Suppressor macrophage treated with lipopolysaccharide for 1 hour (primary cell): ENCODE data around the gene POMGNT2.

ENCODE experiments used
- DNase-seq, 3 donors: peaks; one replicate each; pipeline ENCODE4 v3.0.0-alpha.2; 2020 to 2022

Gene POMGNT2

DNA sequence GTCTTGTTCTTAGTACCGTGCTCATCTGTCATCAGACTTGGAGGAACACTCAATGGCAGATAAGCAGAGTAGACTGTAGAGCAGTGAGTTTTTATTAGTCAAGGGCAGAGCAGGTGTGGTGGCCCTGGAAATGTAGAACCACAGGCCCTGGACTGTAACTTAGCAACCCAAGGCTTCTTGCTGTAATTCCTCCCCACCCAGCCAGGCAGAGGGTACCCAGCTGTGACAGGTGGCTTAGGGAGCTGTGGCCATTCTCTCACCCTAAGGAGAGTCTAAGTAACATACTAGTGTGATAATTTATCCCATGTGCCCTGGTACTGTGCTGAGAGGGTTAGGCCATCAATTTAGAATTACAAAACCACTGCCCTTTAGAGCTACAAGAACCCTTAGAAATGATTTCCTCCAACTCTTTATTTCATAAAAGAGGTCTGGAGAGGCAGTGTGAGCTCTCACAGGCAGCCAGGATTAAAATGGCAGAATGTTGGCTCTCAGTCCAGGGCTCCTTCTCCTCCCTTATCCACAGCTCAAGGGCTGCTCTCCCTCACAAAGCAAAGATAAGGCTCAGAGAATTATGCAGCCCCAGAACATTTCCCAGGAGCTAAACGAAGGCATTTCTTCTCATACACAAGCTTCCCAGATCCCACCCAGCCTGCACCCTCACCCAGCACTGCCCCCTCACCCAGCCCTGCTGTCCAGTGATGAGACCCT lies 3.0 kb downstream of the POMGNT2 start:
- DNase-seq = no peak

DNA sequence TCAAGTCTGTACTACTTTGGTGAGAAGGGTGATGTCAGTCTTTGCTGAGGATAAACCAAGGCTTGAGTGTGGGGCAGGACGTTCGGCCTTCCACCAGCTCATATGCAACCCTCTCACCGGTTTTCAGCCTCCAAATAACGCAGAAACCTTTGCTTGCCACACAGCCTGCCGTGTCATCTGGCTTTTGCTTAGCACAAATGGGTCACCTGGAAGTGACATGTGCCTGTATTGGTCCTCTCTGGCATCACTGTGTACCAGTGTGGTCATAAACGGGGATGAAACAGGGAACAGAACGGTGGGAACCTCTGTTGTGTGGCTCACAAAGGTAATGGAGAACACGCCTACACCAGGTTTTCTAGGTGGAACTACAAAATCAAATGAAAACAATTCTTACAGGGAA lies 7.1 kb downstream of the POMGNT2 start:
- no peak for DNase-seq

DNA sequence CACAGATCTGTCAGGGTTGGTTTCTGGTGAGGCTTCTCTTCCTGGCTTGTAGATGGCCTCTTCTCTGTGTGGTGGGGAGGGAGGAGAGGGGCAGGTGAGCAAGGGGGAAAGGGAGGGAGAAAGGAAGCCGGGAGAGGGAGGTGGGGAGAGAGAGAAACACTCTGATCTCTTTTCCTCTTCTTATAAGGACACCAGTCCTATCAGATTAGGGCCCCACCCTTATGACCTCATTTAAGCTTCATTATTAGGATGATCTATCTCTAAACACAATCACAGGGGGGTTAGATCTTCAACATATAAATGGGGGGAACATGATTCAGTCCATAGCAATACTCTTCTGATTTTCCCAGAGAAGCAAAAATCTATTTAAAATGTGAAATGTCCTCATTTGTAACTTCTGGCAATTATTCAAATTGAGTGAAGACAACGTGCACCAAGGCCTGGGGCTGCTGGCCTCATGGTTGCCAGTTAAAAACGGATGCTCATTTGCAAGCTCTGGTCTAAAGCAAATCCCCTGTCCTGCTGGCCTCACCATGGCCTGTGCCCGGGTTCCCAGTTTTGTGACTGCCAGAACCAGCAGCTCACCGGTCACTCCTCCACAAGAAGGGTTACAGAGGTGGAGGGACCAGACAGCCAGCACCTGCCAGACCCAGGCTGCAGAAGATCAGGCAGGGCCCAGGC lies 8.3 kb downstream of the POMGNT2 start:
- no peak for DNase-seq

DNA sequence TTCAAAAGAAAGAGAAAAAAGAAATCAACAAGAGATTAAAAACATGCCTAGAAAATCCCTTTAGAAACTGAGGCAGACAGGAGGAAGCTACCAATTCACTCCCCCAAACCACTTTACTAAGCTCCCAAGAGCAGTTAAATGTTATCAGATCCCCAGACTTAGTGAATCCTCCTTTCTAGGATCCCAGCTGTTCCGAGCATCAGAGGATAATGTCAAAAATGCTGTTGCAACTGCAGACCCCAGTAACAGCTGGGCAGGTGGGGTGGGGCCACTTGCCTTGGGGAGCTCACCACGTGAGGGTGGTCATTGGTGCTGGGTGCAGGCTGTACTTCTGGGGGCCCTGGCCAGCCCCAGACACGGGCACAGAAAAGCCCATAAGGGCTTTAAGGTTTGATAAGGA lies 9.1 kb downstream of the POMGNT2 start:
- DNase-seq = no peak

DNA sequence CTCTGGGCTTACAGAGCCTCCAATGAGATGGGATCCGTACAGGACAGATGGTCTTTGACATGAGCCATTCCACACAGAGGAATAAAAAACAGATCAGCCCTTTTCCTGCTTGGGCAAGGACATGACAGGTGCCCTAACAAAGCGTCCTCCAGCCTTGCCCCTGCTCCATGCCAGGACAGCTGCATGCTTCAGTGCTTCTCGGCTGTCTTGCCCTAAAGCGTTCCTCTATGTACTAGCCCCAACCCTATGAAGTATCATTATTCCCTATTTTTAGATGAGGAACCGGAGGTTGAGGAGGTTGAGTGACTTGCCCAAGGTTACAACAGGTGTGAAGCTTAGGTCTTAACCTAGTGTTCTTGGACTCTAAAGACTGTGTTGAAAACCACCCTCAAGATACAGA lies 10.5 kb downstream of the POMGNT2 start:
- no peak for DNase-seq

DNA sequence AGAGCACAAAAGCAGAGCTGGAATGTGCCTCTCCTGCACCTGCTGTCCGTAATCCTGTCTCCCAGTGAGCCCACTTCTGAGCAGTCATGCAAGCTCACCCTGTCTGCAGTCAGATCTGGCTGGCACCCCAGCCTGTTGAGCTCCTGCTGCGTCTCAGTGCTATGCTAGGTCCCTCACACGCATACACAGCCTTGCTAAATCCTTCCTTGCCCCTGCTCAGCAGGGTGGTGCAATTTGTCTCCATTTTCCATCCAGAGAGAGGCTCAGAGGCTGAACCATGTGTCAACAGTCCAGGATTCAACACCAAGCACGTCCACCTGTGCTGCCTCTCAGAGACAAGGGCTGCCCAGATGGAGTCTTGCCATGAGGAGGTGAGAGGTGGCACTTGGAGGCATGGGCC lies 11.0 kb downstream of the POMGNT2 start:
- DNase-seq = no peak

DNA sequence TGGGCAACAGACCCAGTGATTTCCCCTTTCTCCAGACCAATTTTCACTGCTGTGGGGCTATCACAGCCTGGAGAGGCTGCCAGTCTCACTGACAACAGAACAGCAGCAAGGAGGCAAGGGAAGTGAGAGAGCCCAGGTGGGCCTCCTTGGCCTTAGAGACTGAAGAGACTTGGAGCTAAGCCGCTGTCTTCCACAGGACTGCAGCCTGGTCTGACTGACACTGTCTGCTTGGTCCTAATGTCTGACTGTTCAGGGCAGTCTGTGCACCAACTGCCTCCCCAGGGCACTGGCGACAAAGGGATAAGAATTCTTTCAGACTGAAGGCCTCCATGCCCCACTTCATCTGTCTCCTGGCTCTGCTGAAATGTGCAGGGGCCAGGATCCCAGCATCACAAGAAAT lies 11.5 kb downstream of the POMGNT2 start:
- no peak for DNase-seq

DNA sequence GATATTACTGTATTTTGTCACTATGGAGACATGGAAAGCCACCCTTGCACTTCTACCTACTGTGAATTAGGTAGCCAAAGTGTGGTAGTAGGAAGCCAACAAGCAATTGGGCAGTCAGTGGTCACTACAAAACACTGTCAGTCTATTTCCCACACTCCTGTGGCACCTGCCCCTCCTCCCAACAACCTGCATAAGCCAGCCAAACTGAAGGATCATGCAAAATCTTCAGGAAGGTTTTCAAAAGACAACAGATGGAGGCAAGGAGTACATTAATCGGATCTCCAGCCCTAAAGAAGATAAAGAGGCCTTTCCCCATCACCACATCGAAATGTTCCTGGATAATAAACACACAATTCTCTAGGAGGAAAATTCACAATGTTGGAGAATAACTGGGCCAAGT lies 11.9 kb downstream of the POMGNT2 start:
- DNase-seq = no peak

DNA sequence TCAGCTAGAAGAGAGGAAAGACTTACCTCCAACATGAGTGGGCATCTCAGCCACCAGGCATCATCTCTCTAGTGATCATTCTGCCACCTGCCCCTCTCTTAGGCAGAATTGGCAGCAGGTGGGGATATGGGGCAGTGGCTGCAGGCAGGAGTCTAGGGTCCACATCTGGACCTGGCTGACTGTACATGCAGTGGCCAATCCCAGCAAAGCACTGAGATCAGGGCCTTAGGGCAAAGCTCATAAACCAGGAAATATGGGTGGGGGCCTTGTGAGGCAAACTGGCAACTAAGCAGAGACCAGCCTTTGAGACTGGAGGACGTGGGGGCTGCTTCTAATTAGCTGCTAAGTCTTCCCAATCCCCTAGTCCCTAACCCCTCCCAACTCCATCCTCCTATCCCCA lies 12.9 kb downstream of the POMGNT2 start:
- DNase-seq = no peak

DNA sequence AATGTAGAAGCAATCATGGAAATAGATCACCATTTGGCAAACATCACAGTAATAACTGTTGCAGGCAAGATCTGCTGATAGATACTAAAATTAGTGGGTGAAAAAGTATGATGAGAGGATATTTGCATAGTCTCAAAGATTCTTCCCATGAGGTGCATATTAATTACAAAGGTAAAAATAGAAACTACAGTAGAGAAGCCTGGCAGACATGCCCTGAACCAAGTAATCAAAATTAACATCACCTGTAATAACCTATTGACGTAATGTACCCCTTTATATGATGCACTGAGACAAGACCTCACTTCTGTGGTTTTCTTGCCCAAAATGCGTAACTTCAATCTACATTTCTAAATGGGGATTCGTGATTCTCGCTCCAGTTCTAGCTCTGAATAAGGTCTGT lies 14.4 kb downstream of the POMGNT2 start:
- DNase-seq = no peak

DNA sequence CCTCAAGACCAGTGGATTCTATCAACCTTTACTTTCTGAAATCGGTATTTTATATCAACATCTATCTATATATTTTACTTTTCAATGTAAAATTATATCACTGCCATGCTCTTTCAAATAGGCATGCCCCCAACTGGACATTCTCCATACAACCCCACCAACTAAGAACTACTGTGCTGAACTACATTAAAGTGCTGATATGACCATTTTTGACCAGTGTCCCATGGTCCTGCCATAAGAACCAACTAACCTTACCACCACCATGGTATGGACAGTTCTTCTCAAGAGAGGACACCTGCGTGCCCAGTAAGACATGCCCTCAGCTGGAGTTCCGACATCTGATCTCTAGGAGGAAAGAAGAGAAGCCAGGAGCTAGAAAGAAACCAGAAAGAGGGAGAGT lies 15.6 kb downstream of the POMGNT2 start:
- DNase-seq = no peak

DNA sequence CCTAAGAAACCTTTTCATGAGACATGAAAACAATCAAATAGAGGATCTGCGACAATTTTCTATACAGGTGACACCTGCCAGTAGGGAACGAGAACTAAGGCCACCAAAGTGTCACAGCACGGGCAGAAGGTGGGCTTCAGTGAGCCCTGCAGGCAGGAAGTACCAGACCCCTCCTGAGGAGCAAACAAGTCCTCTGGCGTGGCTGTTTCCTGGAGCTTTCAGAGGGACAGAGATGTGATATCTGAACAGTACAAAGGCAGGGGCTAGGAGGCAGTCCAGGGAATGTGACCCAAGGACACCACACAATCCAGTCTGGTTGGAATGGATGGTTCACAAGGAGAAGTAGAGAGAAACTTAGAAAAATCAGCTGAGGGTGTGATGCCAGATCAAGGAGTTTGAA lies 16.8 kb downstream of the POMGNT2 start:
- no peak for DNase-seq

DNA sequence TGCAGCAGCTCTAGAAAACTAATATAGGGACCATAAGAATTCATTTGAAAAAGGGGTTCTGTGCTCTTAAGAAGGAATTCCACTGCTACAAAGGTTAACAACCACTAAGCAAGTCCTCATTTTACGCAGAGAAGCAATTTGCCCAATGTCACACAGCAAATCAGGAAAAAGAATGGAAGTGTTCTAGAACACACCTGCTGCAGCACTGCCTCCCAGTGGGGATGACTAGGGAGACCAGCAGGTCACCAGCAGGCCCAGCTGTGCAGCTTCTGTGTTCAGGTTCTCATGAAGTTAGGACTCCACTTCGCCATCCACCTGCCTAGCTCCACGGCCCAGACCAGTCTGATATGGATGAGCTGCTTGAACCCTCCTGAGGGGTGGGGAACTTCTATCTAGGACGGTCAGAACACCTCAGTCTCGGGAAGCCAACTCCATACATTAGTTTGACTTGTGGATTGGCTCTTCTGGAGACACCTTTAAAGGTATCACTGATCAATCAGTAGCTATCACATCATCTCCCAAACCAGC lies 18.6 kb downstream of the POMGNT2 start:
- DNase-seq = no peak

DNA sequence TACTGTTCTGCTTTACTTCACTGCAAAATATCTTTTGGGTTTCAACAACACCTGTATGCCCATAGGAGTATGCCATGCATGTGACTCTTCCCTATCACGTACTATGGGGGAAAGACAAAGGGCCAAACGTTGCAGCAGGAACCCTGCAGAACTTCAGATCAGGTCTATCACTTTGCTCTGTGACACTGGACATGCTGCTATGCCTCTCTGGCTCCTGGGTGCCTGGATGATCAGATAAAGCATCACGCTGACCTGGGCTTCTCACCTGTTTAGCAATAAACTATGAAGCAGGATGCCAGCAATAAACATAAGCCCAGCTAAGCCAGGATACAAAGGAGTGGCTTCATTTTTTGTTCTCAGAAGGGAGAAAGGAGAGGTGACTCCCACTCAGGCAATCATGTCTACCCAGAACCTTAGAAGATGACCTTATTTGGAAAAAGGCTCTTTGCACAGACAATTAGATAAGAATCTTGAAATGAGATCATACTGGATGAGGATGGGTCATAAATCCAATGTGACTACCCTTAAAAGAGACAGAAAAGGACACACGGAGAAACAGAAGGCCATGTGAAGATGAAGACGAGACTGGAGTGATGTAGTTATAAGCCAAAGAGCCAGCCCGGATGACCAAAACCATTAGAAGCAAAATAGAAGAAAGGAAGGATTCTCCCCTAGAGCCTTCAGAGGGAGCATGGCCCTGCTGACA lies 19.3 kb downstream of the POMGNT2 start:
- no peak for DNase-seq

DNA sequence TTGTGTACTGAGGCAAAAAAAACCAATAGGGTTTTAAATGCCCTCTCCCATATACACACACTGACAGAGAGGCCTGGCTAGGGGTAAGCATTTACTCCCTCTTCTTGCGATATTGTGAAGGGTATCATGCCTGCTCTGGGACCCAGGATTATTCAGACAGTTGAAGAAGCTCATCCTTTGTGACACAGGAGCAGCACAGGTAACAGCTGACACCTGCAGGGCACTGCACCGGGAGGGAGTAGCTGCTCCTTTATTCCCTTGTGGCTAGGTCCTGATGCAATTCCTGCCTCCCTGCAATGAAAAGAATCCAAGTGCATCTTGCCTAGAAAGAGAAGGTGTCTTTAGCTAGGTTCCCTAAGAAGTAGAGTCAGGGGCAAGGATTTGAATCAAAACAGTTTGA lies 23.4 kb downstream of the POMGNT2 start:
- no peak for DNase-seq

DNA sequence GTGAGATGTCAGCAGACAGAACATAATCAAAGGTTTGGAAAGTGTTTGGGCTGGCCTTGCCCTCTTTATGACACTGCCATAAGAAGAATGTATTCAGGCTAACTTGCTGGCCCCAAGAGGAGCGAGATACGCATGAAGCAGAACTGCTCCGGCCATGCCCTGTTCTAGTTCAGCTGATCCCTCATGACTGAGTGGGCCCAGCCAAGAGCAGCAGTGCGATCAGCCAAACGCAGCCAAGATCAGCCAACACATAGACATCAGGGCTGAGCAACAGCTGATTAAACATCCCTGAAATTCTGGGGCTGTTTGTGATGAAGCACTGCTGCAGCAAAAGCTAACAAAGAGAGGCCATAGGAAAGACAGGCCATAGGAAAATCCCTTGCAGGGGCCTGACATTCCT lies 24.1 kb downstream of the POMGNT2 start:
- DNase-seq = no peak

DNA sequence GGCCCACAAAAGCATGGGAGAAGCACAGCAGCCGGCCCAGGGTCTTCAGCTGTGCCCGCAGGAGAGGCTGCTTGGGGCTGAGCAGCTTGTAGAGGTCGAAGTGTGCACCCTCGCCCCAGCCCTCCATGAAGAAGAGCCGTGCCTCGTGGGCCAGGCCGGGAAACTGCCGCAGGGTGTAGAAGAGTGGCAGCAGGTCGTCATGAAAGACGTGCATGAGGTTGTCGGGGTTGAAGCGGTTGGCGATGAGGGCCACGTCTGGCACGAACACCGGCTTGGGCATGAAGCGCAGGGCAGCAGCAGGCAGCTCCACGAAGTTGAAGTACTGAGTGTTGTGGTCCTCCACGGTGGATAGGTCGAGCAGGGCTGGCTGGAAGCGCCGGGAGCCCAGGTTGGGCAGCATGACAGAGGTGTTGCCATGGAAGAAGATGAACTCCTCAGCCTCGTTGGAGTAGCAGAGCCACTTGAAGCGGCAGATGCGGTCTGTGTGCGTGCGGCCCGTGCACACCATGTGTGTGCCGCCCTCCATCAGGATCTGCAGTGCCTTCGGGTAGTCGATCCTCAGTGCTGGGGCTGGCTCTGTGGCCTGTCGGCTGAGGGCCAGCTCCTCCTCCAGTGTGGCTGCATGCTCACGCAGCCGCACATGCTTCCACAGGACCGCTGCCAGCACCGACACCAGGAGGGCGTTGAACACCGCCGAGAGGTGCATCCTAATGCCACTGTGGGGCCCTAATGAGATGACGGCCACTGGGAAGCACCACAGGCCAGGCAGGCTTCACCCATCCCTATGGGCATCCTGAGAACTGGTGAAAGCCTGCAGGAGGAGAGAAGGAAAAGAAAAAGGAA lies 24.9 kb downstream of the POMGNT2 start:
- no peak for DNase-seq

DNA sequence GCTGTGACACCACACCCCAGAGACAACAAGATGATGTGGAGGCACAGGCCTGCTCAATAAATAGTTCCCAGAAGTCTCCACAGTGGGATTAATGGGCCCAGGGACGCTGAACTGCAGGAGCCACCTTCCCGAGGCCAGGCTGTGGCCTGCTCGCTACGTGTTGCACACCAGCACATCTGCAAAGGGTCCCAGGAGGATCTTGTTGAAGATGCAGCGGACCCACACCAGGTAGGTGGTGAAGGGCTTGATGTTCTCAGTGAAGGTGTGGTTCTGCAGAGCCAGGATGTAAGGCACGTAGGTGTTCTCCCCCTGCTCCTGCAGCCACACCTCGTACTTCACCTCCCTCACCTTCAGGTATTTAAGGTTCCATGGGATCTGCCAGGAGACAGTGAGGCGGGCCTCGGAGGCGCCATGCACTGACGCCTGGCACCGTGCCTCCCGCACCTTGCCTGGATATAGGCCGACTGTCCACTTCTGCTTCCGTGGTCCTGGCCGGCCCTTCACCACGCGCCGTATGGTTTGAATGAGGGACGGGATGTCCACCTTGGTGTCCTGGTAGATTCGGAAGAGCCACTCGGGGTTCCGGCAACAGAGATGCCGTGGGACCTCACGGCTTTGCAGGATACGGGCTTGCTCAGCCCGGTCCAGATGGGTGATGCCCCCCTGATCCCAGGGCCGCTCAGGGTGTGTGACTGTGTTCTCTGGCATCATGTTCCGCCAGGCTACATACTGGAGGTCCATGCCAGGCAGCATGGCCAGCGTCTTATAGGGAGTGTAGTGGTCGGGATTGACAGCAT lies 26.1 kb downstream of the POMGNT2 start:
- DNase-seq = no peak

DNA sequence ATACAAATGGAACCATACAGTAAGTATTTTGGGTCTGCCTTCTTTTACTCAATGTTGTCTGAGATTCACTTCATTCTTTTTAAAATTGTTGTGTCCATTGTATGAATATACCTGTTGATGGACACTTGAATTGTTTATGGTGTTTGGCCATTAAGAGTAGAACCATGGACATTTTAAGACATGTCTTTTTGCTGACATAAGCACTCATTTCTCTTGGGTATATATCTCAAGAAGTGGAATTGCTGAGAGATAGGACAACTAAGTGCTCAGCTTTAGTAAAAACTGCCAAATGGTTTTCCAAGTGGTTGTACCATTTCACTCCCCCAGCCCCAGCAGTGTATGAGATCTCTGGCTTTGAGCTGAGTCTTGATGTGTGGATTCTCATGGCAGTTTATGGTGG lies 28.2 kb downstream of the POMGNT2 start:
- DNase-seq = no peak

DNA sequence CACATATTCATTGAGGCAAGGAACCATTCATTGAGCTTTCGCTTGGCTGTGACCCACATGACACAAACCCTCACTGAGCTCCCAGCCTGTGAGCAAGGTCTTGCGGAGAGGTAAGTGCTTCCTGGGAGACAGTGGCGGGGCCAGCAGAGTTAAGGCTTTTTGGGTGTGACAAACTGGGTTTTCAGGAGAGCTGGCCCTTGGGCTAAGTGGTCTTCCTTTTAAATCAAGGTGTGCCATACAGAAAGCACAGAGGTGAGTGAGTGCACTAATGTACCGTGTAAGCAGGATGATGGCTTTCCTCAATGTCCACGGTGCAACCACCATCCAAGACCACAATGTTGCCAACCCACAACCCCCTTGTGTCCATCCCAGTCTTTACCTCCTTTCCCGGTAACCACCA lies 28.6 kb downstream of the POMGNT2 start:
- DNase-seq = no peak

DNA sequence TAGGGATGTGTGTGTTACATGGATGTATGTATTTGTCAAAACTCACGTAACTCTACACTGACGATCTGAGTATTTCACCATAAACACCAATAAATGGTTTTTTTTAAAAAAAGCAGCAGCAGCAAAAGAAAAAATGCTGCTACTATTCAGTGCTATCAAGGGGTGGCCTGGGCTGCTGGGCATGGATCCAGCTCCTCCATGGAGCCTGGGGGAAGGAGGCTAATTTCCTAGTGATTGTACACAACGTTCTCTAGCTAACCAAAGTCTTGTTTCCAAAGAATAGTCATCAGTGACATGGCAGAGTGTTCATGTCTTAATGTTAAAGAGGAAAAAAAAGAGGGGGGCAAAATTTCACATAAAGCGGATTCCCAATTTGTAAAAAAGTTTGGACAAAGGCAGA lies 29.0 kb downstream of the POMGNT2 start:
- no peak for DNase-seq
